ENCODE results near the gene CCT5.

The CCT5 gene

DNA sequence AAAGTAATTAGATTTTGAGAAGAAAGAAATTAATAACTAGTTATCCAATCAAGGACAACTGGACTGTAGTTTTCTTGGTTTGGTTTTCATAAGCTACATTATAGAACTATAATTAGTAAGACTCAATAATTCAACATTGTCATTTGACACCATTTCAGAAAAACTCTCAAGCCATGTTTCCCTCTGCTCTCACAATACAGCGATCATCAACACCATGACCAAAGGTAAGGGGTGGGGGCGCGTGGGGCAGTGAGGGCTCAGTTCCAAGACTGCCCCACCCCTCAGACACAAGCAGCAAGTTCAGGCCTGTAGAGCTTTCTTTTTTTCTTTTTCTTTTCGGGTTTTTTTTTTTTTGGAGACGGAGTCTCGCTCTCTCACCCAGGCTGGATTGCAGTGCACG, 51.2 kb downstream of the CCT5 start:
- TF ChIP-seq, protein P1, sequence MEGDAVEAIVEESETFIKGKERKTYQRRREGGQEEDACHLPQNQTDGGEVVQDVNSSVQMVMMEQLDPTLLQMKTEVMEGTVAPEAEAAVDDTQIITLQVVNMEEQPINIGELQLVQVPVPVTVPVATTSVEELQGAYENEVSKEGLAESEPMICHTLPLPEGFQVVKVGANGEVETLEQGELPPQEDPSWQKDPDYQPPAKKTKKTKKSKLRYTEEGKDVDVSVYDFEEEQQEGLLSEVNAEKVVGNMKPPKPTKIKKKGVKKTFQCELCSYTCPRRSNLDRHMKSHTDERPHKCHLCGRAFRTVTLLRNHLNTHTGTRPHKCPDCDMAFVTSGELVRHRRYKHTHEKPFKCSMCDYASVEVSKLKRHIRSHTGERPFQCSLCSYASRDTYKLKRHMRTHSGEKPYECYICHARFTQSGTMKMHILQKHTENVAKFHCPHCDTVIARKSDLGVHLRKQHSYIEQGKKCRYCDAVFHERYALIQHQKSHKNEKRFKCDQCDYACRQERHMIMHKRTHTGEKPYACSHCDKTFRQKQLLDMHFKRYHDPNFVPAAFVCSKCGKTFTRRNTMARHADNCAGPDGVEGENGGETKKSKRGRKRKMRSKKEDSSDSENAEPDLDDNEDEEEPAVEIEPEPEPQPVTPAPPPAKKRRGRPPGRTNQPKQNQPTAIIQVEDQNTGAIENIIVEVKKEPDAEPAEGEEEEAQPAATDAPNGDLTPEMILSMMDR (IDR thresholded peaks at IDR 0.05): no peak

DNA sequence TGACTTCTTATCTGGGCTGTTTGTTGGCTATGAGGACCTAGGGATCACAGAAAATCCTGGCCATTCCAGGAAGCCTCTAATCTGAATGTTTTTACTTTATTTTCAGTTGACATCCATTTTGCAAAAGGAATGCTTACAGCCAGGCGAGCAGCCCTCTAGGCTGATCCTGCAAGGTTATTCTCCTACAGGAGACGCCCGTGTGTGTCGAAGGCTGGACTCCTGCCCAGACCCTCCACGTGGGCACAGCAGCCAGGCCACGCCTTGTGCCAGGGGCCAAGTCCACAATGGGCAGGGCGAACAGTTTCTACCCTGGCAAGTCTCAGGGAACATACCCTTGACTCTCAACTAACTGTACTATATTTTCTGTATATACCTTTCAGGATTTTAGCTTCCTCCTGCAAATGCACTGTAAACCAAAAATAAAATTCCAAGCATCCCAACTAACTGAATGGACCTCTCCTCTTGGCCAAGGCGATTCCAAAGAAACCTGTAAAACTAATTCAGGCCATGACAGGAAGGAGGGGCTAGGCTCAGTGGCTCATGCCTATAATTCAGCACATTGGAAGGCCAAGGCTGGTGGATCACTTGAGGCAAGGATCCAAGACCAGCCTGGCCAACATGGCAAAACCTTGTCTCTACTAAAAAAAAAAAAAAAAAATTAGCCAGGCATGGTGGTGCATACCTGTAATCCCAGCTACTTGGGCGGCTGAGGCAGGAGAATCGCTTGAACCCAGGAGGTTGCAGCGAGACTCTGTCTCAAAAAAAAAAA, 51.9 kb downstream of the CCT5 start:
- TF ChIP-seq, protein P1 (IDR thresholded peaks at IDR 0.05): no peak

DNA sequence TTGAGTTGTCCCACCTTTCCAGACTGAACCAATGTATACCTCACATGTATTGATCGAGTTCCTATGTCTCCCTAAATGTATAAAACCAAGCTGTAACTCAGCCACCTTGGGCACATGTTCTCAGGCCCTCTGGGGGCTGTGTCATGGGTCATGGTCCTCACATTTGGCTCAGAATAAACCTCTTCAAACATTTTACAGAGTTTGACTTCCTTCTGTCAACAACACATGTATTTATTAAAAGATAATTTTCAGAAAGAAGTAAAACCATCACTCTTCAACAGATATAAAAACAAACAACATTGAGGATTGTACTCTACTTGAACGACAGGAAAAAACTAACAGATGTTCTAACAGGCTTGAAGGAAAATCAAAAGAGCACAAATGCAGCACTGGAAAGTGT, 53.1 kb downstream of the CCT5 start:
- TF ChIP-seq, protein P1 (IDR thresholded peaks at IDR 0.05): no peak

DNA sequence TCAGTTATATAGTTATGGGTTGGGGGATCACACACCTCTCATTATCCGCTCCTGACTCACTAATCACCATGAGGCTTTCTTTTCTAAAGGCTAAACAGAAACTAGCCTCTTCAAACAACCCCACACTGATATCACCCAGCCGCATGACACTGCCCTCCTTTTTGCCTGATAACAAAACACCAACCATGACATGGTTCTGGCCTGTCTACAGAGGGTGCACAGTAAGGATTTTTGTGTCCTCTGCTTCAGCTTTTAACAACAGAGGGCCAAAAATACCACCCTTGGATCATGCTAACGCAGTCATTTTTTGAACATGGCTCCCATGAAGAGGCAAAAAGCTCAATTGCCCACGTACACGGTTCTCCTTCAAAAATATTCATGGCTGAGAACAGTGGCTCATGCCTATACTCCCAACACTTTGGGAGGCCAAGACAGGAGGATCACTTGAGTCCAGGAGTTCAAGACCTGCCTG, 53.7 kb downstream of the CCT5 start:
- TF ChIP-seq, protein P1 (IDR thresholded peaks at IDR 0.05): no peak

DNA sequence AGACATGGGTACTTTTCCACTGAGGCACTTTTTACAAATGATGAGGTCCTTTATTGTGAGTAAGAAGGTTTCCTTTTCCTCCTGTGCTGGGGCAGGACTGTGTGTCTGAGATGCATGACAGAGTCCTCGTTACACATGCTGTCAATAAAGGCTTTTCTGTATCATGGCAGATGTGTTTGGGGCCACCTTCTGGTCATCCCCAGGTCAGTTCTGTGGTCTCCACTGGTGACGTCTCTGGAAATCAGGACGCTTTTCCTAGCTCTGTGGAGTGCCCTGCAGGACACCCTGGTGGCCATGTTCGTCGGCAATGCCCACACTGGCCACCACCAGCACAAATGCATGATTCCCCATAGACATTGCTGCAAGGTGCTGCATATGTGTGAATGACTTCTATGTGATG, 54.9 kb downstream of the CCT5 start:
- TF ChIP-seq, protein P1 (IDR thresholded peaks at IDR 0.05): no peak; the same call in 1 of the 2 replicates

DNA sequence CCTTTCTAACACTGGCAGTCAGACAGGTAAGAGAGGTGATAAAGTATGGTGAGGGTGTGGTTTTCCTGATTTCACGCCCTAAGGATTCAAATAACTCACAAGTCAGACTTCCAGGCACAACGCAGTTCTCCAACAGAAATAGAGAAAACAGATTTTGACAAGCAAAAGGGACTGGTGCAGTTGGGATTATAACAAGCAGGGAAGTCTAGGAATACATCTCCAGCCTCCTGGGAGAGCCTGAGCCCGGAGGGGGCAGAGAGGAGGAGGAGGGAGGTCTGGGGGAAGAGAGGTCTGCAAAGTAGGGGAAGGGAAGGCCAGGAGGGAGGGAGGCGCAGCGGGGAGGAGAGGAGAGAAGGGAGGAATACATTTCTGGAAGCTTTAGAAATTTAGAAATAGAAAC, 56.0 kb downstream of the CCT5 start:
- TF ChIP-seq, protein P1 (IDR thresholded peaks at IDR 0.05): no peak

DNA sequence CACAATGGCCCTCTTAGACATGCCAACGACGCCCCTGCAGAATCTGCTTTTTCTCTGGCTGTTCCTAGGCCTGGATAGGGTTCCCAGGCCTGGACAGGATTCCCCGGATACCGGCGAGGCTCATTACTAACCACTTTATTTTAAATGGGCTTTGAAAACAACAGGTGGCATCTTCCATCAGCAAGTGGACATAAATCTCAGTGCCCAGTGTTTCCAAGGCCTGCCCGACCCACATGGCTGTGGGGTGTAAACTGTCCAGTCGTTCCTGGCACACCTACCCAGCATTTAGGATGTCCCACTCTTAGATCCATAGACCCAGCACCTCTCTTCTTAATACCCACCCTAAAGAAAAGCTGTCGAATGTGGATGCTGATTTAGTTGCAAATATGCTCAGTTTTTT, 56.7 kb downstream of the CCT5 start:
- TF ChIP-seq, protein P1 (IDR thresholded peaks at IDR 0.05): no peak
